C4-2B (cell line): ENCODE data around the gene OR2T11.

Source experiments
- H3K27ac ChIP-seq: fragments of 450-650 bp; 2 replicates; pipeline ENCODE4 v1.5.1; 2017
- CTCF ChIP-seq: fragments of 450-650 bp; conservative IDR thresholded peaks from 2 replicates; pipeline ENCODE4 v1.5.1; 2017; ENCODE audit warnings: mild to moderate bottlenecking
- ZFX ChIP-seq: fragments of 450-650 bp; IDR thresholded peaks from 2 replicates; pipeline ENCODE4 v1.6.1; 2017

The OR2T11 gene

GRCh38 chr1:248631354-248632008, 3.4 kb downstream of the OR2T11 start:
- no peak for TF ChIP-seq ZFX
- no peak for TF ChIP-seq CTCF
- H3K27ac ChIP-seq: no peak overlapping the region

- TF ChIP-seq CTCF (no peak), ZFX (no peak)
- no peak overlapping the region for H3K27ac ChIP-seq
Measured at GRCh38 chr1:248630551-248630950, 4.3 kb downstream of the OR2T11 start.

GRCh38 chr1:248627971-248628844, 6.7 kb downstream of the OR2T11 start:
- no peak overlapping the region for H3K27ac ChIP-seq
- no peak for TF ChIP-seq CTCF
- TF ChIP-seq ZFX: no peak

- no peak overlapping the region for H3K27ac ChIP-seq
- TF ChIP-seq ZFX: no peak
- no peak for TF ChIP-seq CTCF
Measured at GRCh38 chr1:248625971-248626370, 8.9 kb downstream of the OR2T11 start.

GRCh38 chr1:248625166-248625565, 9.7 kb downstream of the OR2T11 start:
- TF ChIP-seq ZFX (no peak), CTCF (no peak)
- H3K27ac ChIP-seq: no peak overlapping the region

- no peak overlapping the region for H3K27ac ChIP-seq
- TF ChIP-seq ZFX (no peak), CTCF (peak; percentile 58)
Measured at GRCh38 chr1:248622570-248623001, 12.3 kb downstream of the OR2T11 start.

- H3K27ac ChIP-seq: no peak overlapping the region
- TF ChIP-seq ZFX (no peak), CTCF (no peak)
Measured at GRCh38 chr1:248621770-248622169, 13.1 kb downstream of the OR2T11 start.
